ENCODE data around the gene ARRDC1. TPM values are rescaled to one million over a fixed set of nuclear protein-coding genes. Genes with fewer than 3 reads are reported as not detected.

The ARRDC1 gene
- total and polyA plus RNA-seq, 2 experiments from 2014 or later: 73.9 to 82.9 TPM

GRCh38 chr9:137578518-137579258 is 26.8 kb upstream of the ARRDC1 start, which contains the start of gene DPH7:
Gene DPH7 (minus strand): TSS chr9:137578925. CDS start chr9:137578777, 148 bp downstream.
- Histone ChIP-seq H3K27ac (peak within 1 kb of the TSS; percentile 84), H3K9me3 (ENCODE audit: low read depth) (no peaks in the 10 kb centered on the region), H3K4me1 (ENCODE audit: low read depth) (peaks cover 29% of the 10 kb centered on the region), H3K36me3 (no peaks in the 10 kb centered on the region), H3K4me3 (peak within 1 kb of the TSS; percentile 81), H3K27me3 (no peaks in the 10 kb centered on the region)
- DNase-seq (ENCODE audit: low read depth in 1 of 2, low spot score in 1 of 2): peak; percentile 95 to 97
- peak; percentile 91 for TF ChIP-seq CTCF (IDR thresholded peaks at IDR 0.05; ENCODE audit: low read depth, low read length)

GRCh38 chr9:137579259-137579604 is 26.3 kb upstream of the ARRDC1 start:
- Histone ChIP-seq H3K9me3 (ENCODE audit: low read depth) (no peaks in the 10 kb centered on the region), H3K36me3 (no peaks in the 10 kb centered on the region), H3K27ac (no peak overlapping the region), H3K4me3 (peak overlapping the region; percentile 81), H3K27me3 (no peaks in the 10 kb centered on the region), H3K4me1 (ENCODE audit: low read depth) (peaks cover 29% of the 10 kb centered on the region)
- DNase-seq (ENCODE audit: low read depth in 1 of 2, low spot score in 1 of 2): no peak
- TF ChIP-seq CTCF (IDR thresholded peaks at IDR 0.05; ENCODE audit: low read depth, low read length): no peak

- Histone ChIP-seq H3K4me1 (ENCODE audit: low read depth) (peaks cover 27% of the 10 kb centered on the region), H3K36me3 (peaks cover 2% of the 10 kb centered on the region), H3K9me3 (ENCODE audit: low read depth) (no peaks in the 10 kb centered on the region), H3K27ac (no peak overlapping the region), H3K27me3 (no peaks in the 10 kb centered on the region), H3K4me3 (no peak overlapping the region)
- DNase-seq (ENCODE audit: low read depth in 1 of 2, low spot score in 1 of 2): no peak
- no peak for TF ChIP-seq CTCF (IDR thresholded peaks at IDR 0.05; ENCODE audit: low read depth, low read length)
Observed at GRCh38 chr9:137580209-137580953, 25.1 kb upstream of the ARRDC1 start.

GRCh38 chr9:137580954-137581322 is 24.5 kb upstream of the ARRDC1 start:
- no peak overlapping the region for H3K4me3 ChIP-seq
- peaks cover 8% of the 10 kb centered on the region for H3K36me3 ChIP-seq

More at GRCh38 chr9:137580954-137581322, 24.5 kb upstream of the ARRDC1 start:
- no peaks in the 10 kb centered on the region for H3K27me3 ChIP-seq
- TF ChIP-seq CTCF (IDR thresholded peaks at IDR 0.05; ENCODE audit: low read depth, low read length): no peak
- H3K27ac ChIP-seq: no peak overlapping the region
- H3K9me3 ChIP-seq (ENCODE audit: low read depth): no peaks in the 10 kb centered on the region
- peaks cover 21% of the 10 kb centered on the region for H3K4me1 ChIP-seq (ENCODE audit: low read depth)
- DNase-seq (ENCODE audit: low read depth in 1 of 2, low spot score in 1 of 2): no peak

Measured in cardiac muscle cell (in vitro differentiated cells and primary cell).